Thyroid gland (tissue), 4 donors: ENCODE results near the gene ACBD3.

Experiments
- POLR2A ChIP-seq, 2 donors: fragments of 450-650 bp; IDR thresholded peaks; one replicate each; pipeline ENCODE4 v1.6.1; 2017; ENCODE audit warnings: antibody characterized with exemption in 2 of 2, mild to moderate bottlenecking in 2 of 2, moderate library complexity in 1 of 2
- TF ChIP-seq, protein P1 (sequence below), 6 experiments: fragments of 200-600 bp in 3 of 6; fragments of 450-650 bp in 3 of 6; sonication (generic) in 3 of 6; IDR thresholded peaks; one replicate each; pipeline ENCODE4 v1.5.1; 2016 to 2019; ENCODE audit warnings: antibody characterized with exemption in 6 of 6, mild to moderate bottlenecking in 2 of 6, inconsistent platforms in 1 of 6, moderate library complexity in 1 of 6

- TF ChIP-seq, protein P1, sequence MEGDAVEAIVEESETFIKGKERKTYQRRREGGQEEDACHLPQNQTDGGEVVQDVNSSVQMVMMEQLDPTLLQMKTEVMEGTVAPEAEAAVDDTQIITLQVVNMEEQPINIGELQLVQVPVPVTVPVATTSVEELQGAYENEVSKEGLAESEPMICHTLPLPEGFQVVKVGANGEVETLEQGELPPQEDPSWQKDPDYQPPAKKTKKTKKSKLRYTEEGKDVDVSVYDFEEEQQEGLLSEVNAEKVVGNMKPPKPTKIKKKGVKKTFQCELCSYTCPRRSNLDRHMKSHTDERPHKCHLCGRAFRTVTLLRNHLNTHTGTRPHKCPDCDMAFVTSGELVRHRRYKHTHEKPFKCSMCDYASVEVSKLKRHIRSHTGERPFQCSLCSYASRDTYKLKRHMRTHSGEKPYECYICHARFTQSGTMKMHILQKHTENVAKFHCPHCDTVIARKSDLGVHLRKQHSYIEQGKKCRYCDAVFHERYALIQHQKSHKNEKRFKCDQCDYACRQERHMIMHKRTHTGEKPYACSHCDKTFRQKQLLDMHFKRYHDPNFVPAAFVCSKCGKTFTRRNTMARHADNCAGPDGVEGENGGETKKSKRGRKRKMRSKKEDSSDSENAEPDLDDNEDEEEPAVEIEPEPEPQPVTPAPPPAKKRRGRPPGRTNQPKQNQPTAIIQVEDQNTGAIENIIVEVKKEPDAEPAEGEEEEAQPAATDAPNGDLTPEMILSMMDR (IDR thresholded peaks at IDR 0.05), result no peak
- TF ChIP-seq POLR2A (IDR thresholded peaks at IDR 0.05), result no peak
Measured at GRCh38 chr1:226233806-226234205, 47.3 kb upstream of the ACBD3 start.
